Measurements from ENCODE around the gene COL4A4. TPM values are rescaled to one million over a fixed set of nuclear protein-coding genes. Genes with fewer than 3 reads are reported as not detected.

The COL4A4 gene
- total and polyA plus RNA-seq, 2 of the 13 experiments (the other 11 are each of a cell fraction or from before 2014, with no cell fraction given), result not detected

- WGBS (ENCODE audit: low lambda C conversion rate), result 81% methylated on average over 6 of the region's 6 CpGs
- no peak for FAIRE-seq
- no TSS peak for BruUV-seq (replicated peaks)
- TF ChIP-seq DPF2 (CRISPR knock-in tag; IDR thresholded peaks at IDR 0.05; ENCODE audit: borderline replicate concordance, low read depth), result no peak
- no peak for TF ChIP-seq AHDC1 (CRISPR knock-in tag; IDR thresholded peaks at IDR 0.05; ENCODE audit: borderline replicate concordance)
- no peak for TF ChIP-seq SOX5 (CRISPR knock-in tag; IDR thresholded peaks at IDR 0.05; ENCODE audit: borderline replicate concordance)
- no peak for TF ChIP-seq ADNP (CRISPR knock-in tag; IDR thresholded peaks at IDR 0.05)
- no peak for TF ChIP-seq HNF1A (IDR thresholded peaks at IDR 0.05; ENCODE audit: low read depth)
- no peak for TF ChIP-seq HNF1A (CRISPR knock-in tag; IDR thresholded peaks at IDR 0.05; ENCODE audit: borderline replicate concordance)
- no peak for TF ChIP-seq REXO4 (CRISPR knock-in tag; IDR thresholded peaks at IDR 0.05; ENCODE audit: borderline replicate concordance)
- no peak for TF ChIP-seq ZNF839 (CRISPR knock-in tag; IDR thresholded peaks at IDR 0.05; ENCODE audit: borderline replicate concordance)
- TF ChIP-seq SATB2 (CRISPR knock-in tag; IDR thresholded peaks at IDR 0.05), result no peak
- TF ChIP-seq ATF7 (IDR thresholded peaks at IDR 0.05), result no peak
- no peak for TF ChIP-seq ATF7 (CRISPR knock-in tag; IDR thresholded peaks at IDR 0.05)
- no peak for TF ChIP-seq CENPT (CRISPR knock-in tag; IDR thresholded peaks at IDR 0.05; ENCODE audit: low read depth)
- TF ChIP-seq ZNF260 (CRISPR knock-in tag; IDR thresholded peaks at IDR 0.05; ENCODE audit: borderline replicate concordance, low read depth), result no peak
- no peak for TF ChIP-seq ELK4 (CRISPR knock-in tag; IDR thresholded peaks at IDR 0.05; ENCODE audit: borderline replicate concordance)
Measured at GRCh38 chr2:226953826-226954225, 210.2 kb downstream of the COL4A4 start.

More at GRCh38 chr2:226953826-226954225, 210.2 kb downstream of the COL4A4 start:
- Histone ChIP-seq H3K4me1 (ENCODE audit: insufficient read depth, low read length) (peaks cover 12% of the 10 kb centered on the region), H3K27ac (ENCODE audit: extremely low read length, insufficient read depth, low read length) (no peak overlapping the region), H4K20me1 (ENCODE audit: insufficient read depth, low read length) (no peaks in the 10 kb centered on the region), H3K4me2 (ENCODE audit: low read depth, low read length) (no peak overlapping the region), H3K27me3 (ENCODE audit: control insufficient read depth in 1 of 2, insufficient read depth in 2 of 2, low read length in 2 of 2) (no peaks in the 10 kb centered on the region), H3K79me2 (ENCODE audit: insufficient read depth, low read length) (no peaks in the 10 kb centered on the region), H3K9ac (ENCODE audit: insufficient read depth, low read depth, low read length) (no peak overlapping the region), H3K36me3 (replicated peaks in 1 of 2; ENCODE audit: control insufficient read depth in 1 of 2, insufficient read depth in 2 of 2, low read length in 2 of 2) (no peaks in the 10 kb centered on the region), H2AFZ (ENCODE audit: low read length) (no peak overlapping the region), H3K4me3 (replicated peaks in 1 of 3; ENCODE audit: insufficient read depth in 1 of 3, low read depth in 2 of 3, low read length in 3 of 3) (no peak overlapping the region), H3K9me3 (ENCODE audit: low read length) (no peaks in the 10 kb centered on the region)
- in situ Hi-C loops (cut with HindIII; ENCODE audit: extremely low pct_ligation_motif_present, low pct_unique_long_range_greater_than_20kb) (no loop called here), intact Hi-C loops (cut with micrococcal nuclease; ENCODE audit: unreplicated experiment) (no loop called here)
- ATAC-seq (no peak), DNase-seq (ENCODE audit: low spot score) (no peak)
- CTCF ChIA-PET (ENCODE audit: low intra/inter-chr PET ratio, low total read pairs), result no interaction called here
- POLR2A ChIA-PET, result no interaction called here

All from HepG2 (cell line).